GM21360 (cell line): ENCODE measurements around the gene OTOA.
"Not testable (repeated sequence)": the region's sequence is repeated elsewhere in the genome, so short reads cannot be mapped to it uniquely, and the experiment has no call there.

Experiments
- ATAC-seq: cut with Tn5 transposase; IDR thresholded peaks from one replicate; pipeline ENCODE4 v1.9.1; 2021; ENCODE audit warnings: mild to moderate bottlenecking, moderate library complexity; ENCODE audit not compliant: unreplicated experiment

Gene OTOA

DNA sequence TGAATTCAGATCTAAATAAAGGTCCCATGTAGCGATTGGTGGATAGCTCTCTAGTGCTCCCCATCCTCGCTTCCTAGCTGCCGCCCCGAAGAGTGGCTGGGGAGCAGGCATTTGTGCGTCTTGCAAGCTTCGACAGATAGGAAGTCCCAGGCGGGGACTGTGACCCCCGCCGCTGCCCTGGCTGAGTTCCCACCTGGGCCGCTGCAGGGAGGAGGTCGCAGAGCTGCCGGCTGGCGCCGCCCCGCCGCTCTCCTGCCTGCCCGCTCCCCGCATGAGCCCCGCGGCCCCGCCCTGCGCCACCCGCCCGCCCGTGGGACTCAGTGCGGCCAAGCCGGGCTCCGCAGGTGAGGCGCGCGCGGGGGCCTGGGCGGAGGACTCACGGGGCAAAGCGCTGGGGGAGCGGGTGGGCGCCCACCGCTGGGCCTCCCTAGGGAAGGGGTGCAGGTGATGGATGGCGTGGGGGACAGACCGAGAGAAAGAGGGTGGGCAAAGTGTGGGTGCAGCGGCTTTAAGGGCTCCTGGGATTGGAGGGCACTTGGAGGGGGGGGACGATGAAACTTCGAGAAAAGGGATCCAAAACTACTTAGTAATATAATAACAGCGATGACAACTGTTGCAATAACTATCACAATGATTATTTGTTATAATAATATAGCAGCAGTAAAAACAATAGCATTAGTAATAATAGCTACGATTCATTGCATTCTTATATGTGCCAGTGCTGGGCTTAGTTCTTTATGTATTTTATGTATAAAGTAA is at the start of gene OTOA:
OTOA (plus strand) TSS at position 80 of the 759 bp plus-strand sequence. CDS start 14,547 bp downstream, outside the sequence.
- ATAC-seq: no peak

DNA sequence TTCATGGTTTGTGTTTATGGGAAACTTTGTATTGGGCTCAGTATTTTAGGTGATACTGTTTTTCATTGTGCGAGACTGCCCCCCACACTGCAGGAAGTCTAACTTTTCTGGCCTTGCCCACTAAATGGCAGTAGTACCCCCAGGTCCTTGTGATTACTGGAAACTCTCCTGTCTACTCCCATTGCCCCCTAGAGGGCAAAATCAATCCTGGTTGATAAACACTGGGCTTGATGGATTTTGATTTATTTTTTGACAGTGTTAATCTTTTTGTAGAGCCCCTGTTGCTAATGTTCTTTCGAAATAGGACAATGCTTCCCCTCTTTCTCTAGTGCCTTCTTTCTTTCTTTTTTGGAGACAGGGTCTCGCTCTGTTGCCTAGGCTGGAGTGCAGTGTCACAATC is 48.9 kb upstream of the OTOA start:
- ATAC-seq: no peak

GRCh38 chr16:21617607-21618006 is 46.2 kb upstream of the OTOA start:
- no peak for ATAC-seq

DNA sequence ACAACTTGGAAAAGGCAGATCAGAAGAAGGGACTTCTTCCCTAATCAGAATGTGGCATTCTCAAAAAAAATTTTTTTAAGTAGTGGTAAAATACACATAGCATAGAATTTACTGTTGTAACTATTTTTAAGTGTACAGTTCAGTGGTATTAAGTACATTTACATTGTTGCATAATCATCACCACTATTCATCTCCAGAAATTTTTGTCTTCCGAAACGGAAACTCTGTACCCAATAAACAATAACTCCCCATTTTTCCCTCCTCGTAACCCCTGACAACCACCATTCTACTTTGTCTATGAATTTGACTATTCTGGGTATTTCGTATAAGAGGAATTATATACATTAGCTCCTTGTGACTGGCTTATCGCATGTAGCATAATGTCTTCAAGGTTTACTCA is 45.5 kb upstream of the OTOA start:
- no peak for ATAC-seq

DNA sequence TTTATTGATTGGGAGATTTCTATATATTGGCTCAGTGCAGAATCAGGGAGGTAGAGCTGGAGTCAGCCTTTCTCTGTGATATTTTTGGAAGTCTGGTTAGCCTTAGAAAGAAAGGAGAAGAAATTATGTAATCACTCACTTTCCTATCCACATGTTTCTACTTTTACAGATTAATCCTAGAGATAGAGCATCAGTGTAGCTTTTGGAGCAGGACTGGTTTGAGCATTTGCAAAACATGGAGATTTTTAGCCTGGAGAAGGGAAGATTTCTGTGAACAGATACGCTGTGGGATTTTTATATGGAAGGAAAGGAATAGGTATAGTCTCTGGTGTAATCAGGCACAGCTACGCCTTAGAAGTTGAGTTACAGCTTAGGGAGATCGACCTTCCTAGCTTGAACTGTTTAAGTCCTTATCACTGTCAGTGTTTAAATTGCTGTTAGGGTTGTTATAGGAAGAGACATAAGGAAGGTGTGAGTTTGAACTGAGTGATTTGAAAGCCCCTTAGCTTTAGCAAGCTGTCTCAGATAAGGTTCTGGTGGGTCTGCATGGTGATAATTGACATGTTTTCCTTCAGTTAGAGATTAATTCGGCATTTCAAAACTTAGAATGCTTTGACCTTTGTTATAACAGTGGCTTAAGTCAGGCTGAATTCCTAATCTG is 43.9 kb upstream of the OTOA start:
- ATAC-seq: no peak

DNA sequence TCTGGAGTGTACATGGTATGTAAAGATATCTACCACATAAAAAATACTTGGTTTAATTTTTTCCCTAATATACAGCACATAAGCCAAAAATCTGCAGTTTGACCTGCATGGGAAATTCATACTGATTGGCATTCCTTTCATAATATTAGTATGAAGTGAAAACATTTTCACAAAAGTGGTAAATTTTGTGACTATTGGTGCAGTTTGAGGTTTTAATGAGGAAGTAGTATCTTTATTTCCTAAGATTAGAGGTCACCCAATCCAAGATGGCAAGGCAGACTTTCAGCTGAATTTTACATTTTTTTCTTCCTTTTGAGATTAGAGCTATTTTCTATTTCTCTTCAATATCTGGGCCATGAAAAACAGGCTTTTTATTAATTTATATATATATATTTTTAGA is 43.2 kb upstream of the OTOA start:
- ATAC-seq: no peak

GRCh38 chr16:21622545-21622944 is 41.2 kb upstream of the OTOA start:
- no peak for ATAC-seq

- no peak for ATAC-seq
Observed at GRCh38 chr16:21625026-21625425, 38.7 kb upstream of the OTOA start.

GRCh38 chr16:21626659-21627277 is 37.0 kb upstream of the OTOA start:
- ATAC-seq: no peak

GRCh38 chr16:21628121-21628726 is 35.5 kb upstream of the OTOA start:
- no peak for ATAC-seq

GRCh38 chr16:21628772-21629171 is 35.0 kb upstream of the OTOA start:
- no peak for ATAC-seq

DNA sequence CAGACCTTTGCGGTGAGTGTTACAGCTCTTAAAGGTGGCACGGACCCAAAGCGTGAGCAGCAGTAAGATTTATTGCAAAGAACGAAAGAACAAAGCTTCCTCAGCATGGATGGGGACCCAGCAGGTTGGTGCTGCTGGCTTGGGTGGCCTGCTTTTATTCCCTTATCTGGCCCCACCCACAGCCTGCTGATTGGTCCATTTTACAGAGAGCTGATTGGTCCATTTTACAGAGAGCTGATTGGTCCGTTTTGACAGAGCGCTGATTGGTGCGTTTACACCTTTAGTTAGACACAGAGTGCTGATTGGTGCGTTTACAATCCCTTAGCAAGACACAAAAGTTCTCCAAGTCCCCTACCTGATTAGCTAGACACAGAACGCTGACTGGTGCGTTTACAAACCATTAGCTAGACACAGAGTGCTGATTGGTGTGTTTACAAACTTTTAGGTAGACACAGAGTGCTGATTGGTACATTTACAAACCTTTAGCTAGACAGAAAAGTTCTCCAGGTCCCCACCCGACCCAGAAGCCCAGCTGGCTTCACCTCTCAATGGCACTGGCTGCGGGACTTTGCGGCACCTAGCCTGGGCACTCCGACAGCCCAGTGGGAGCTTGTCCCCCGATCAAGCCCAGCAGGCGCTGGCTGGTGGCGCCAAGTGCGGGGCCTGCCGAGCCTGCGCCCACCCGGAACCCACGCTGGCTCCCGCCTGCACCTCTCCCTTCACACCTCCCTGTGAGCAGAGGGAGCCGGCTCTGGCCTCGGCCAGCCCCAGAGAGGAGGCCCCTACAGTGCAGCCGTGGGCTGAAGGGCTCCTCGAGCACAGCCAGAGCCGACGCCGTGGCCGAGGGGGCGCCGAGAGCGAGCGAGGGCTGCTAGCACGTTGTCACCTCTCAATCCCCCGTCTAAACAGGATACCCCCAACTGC is 33.9 kb upstream of the OTOA start:
- not testable (repeated sequence) for ATAC-seq

DNA sequence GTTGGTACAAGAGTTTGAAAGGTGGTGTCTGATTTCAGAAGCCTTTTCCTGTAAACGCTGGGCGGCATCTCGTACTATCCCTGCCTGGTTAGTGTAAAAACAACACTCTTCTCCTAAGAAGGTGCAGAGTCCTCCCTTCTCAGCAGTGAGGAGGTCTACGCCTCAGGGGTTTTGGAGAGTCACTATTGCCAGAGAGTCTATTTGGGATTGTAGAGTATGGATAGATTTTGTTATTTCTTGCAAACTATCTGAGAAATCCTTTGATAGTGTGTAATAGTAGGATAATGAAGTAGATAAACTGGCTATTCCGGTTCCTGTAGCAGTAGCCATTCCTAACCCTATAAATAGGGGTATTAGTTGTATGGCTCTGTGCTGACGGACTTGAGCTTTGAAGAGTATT is 32.9 kb upstream of the OTOA start:
- not testable (repeated sequence) for ATAC-seq

GRCh38 chr16:21631376-21631775 is 32.4 kb upstream of the OTOA start:
- not testable (repeated sequence) for ATAC-seq

DNA sequence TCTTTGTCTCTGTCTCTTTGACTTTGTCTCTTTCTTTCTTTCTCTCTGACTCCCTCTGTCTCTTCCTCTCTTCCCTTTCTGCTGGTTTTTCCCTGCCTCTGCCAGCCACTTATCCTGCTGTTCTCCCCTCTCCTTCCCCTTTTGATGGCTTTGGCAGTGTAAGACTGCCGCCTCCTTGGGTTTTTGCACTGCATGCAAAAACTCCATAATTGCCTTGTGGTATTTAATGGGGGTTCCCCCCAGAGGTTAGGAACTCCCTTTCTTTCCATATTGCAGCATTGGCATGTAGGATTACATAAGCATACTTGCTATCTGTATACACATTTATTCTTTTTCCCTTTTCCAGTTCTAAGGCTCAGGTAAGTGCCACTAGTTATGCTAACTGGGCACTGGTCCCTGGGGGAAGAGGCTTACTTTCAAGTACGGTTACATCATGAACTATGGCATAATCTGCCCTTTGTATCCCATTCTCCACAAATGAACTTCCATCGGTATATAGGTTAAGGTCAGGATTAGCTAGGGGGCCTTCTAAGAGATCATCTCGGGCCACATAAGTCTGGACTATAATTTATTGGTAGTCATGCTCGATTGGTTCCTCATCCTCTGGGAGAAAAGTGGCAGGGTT is 31.7 kb upstream of the OTOA start:
- not testable (repeated sequence) for ATAC-seq

- ATAC-seq: no peak
Observed at GRCh38 chr16:21634216-21634615, 29.6 kb upstream of the OTOA start.

GRCh38 chr16:21635694-21636093 is 28.1 kb upstream of the OTOA start:
- ATAC-seq: not testable (repeated sequence)

DNA sequence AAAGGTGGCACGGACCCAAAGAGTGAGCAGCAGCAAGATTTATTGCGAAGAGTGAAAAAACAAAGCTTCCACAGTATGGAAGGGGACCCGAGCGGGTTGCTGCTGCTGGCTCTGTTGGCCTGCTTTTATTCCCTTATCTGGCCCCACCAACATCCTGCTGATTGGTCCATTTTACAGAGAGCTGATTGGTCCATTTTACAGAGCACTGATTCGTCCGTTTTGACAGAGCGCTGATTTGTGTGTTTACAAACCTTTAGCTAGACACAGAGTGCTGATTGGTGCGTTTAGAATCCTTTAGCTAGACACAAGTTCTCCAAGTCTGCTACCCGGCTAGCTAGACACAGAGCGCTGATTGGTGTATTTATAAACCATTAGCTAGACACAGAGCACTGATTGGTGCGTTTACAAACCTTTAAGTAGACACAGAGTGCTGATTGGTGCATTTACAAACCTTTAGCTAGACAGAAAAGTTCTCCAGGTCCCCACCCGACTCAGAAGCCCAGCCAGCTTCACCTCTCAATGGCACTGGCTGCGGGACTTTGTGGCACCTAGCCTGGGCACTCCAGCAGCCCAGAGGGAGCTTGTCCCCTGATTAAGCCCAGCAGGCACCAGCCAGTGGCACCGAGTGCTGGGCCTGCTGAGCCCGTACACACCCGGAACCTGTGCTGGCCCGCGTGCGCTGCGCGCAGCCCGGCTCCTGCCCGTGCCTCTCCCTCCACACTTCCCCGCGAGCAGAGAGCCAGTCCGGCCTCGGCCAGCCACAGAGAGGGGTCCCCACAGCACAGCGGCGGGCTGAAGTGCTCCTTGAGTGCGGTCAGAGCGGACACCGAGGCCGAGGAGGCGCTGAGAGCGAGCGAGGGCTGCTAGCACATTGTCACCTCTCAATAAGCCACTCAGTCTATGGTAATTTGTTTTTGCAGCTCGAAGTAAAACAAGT is 26.5 kb upstream of the OTOA start:
- ATAC-seq: no peak

- no peak for ATAC-seq
Observed at GRCh38 chr16:21638573-21638975, 25.2 kb upstream of the OTOA start.
